ENCODE measurements around the gene PRPF6.

PRPF6 gene

DNA sequence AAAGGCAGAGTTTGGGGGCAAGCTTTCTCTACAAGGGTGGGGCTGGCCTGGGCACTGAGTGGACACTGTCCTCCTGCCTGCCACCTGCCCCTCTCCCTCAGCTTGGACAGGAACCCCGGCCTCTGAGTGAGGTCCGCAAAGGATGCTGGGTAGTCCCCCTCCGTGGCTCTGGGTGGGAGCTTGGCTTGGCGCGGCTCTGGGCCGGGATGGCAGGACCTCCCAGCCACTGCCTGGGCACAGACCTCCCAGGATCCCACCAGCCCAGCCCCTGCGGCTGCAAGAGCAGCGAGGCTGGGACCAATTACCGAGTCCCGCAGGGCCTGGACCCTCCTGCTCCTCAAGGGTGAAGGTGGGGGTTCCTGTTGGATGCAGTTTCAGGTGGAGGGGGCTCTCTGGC is 71.4 kb downstream of the PRPF6 start:
- no peak for DNase-seq

DNA sequence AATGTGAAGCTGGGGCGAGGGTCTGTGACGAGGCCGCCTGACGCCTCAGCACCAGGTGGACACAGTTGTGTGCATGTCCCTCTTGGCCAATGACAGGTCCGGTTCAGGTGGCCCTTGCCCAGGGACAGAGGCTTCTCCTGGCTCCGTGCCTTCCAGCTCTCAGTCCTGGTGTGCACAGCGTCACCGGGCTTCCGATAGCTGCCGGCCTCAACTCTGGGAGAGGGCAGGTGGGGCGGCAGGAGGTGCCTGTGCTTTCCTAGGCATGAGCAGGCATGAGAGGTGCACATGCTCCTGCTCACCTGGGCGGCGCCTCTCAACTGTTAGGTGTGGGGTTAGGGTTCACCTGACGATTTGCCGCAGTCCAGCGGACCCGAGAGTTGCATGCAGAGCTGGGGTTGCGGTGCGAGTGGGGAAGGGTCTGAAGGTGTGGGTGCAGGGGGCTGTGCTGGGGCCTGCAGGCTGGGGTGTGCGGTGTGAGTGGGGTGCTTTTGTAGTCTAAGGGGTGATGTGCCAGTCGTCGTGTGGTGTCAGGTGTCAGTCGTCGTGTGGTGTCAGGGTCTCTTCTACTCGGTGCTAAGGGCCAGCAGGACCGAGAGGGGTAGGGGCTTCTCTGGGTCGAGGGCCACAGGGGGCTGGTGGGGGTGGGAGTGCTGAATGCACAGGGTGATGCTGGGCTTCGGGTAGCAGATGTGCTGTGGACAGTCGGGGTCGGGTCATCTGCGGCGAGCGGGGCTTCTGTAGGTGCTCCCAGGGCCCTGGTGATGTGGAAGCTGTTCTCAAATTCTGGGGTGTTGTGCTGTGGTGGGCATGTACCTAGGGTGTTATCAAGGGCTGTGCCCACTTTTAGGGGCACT is 72.3 kb downstream of the PRPF6 start:
- DNase-seq, result no peak

- peak; percentile 33 for DNase-seq
Measured at GRCh38 chr20:64053841-64054661, 73.1 kb downstream of the PRPF6 start.

GRCh38 chr20:64055396-64055892 is 74.5 kb downstream of the PRPF6 start:
- no peak for DNase-seq

GRCh38 chr20:64055893-64056638 is 75.1 kb downstream of the PRPF6 start:
- peak; percentile 32 for DNase-seq

DNA sequence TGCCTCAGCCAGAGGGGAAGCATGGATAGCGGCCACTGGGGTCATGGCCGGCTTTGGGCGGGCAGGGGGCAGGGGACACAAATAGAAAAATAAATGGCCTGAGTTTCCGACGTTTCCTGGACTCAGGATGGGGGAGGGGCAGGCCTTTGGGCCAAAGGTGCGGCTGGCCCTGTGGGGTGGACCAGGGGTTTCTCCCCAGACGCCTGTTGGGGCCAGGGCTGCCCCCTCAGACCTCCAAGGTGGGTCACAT is 75.6 kb downstream of the PRPF6 start:
- DNase-seq, result no peak

- DNase-seq, result no peak
Measured at GRCh38 chr20:64056889-64057627, 76.1 kb downstream of the PRPF6 start.

- peak; percentile 65 for DNase-seq
Measured at GRCh38 chr20:64057628-64058498, 76.9 kb downstream of the PRPF6 start.

- no peak for DNase-seq
Measured at GRCh38 chr20:64058536-64058935, 77.6 kb downstream of the PRPF6 start.

DNA sequence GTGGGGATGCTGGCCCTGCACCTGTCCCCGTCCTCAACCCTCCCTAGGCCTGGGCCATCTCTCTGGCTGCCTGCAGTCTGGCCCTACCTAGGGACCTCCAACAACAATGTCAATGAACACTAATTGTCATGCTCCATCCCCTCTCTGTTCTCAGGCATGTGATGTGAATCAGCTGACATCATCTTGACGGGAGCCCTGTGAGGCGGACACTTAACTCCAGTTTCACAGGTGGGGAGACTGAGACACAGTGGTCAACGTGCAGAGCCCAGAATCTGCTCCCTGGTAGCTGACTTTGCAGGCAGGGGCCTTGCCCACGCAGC is 81.3 kb downstream of the PRPF6 start:
- DNase-seq, result no peak

- peak; percentile 93 for DNase-seq
Measured at GRCh38 chr20:64062596-64063388, 81.9 kb downstream of the PRPF6 start, which contains the start of gene TCEA2. TSS of gene TCEA2 (plus strand) at chr20:64063198. CDS start at chr20:64063313, 115 bp downstream.

DNA sequence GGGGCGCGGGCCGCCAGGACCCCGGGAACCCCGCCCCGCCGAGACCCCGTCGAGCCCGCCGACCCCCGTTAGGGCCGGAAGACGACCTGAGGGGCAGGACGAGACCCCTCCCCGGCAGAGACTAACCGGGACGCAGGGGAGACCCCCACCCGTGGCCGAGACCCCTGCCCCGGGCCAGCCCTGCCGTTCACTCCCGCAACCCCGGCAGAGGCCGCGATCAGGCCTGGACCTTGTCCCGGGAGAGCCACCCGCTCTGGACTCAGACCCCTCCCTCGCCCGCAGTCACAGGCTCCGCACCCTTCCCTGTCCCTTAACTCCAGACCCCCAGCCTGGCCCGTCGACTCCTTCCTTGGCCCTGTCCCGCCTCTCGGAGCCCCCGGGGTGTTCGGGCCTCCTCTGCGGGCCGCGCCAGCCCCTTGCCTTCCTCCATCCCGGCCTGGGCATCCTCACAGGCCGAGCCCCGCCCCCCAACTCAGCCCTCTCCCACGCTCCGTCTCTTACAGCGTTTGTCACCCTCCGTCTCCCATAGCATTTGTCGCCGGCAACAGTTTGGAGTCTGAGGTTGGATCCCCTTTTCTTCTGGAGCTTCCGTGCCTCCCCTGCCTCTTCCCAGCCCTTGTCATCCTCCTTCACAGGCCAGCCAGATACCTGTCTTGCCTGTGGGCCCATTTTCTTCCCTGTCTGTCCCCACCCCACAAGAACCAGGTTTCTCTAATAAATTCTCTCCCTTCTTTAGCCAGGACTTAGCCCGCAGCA is 82.6 kb downstream of the PRPF6 start:
- DNase-seq, result peak; percentile 14

- no peak for DNase-seq
Measured at GRCh38 chr20:64064145-64064698, 83.3 kb downstream of the PRPF6 start.

DNA sequence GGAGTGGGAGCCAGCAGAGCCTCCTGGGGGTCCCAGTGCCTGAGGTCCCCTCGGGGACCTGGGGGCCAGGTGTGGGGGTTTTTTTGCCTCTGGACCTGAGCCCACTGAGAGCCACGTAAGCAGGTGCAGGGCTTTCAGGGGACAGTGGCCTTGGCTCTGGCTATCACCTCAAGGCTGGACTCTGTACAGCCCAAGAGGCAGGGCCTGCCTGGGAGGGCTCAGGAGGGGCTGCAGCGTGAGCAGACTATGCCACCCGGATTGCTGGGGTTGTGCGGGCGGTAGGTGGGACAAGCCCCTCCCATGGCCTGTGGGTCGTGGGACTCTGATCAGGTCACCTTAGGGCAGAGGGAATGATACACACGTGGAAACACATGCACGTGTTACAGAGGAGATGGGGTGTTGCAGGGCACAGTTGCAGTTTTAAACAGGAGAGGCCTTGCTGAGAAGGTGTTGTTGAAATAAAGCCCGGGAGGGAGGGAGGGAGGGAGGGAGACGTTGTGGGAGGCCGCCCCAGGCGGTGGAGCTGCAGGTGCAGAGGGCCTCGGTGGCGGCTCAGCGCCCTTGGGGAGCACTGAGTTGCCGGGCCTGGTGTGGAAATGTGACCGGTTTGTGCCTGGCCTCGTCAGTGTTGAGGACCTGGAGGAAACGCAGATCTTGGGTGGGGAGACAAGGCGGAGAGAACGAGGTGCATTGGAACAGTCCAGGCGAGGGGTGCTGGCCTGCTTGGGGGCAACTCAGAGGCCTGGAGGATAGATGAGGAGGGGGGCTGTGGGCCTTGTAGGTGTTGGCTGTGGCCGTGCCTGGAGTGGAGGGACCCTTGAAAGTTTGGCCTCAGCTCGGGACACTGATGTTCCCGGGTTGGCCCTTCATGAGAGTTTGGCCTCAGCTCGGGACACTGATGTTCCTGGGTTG is 84.4 kb downstream of the PRPF6 start:
- no peak for DNase-seq

DNA sequence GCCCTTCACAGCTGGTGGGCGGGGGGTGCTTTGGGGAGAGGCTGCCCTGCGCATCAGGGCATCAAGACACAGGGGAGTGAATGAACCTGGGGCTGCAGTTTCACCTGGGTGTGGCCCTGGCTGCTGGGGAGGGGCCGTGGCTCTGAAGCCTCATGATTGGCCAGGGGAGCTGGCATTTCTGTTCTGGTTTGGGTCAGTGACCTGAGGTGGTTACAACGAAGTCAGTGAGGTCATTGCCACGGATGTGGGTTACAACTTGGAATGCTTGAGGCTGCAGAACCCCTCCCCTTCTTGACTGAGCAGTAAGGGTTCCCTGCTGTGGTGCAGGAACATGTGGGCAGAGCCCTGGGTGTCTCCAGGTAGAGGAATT is 85.0 kb downstream of the PRPF6 start:
- DNase-seq, result no peak

- no peak for DNase-seq
Measured at GRCh38 chr20:64067005-64067632, 86.2 kb downstream of the PRPF6 start.

DNA sequence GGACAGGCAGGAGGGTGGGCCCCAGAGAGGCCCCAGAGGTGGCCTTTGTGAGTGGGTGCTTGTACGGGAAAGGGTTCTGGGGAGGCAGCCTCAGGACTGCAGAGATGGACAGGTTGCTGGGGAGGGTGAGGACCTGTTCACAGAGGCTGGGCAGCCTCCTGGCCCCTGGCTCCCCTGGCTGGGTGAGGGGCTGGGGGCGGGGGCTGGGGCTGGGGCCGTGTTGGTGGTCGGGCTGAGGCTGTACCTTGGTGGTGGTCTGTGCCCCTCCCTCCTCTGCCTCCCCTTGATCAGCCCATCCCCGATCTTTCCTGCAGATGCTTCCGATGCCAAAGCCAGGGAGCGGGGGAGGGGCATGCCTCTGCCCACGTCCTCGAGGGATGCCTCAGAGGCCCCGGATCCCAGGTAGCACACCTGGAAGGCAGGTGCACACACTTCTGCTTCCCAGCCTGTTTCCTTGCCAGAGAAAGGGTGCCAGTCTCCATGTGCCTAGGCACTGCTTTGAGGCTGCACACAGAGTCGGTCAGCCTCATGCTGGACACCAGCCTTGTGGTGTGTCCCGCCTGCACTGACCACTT is 86.9 kb downstream of the PRPF6 start:
- DNase-seq, result peak; percentile 7

Measured in NCI-H69 (cell line).